Left renal pelvis (tissue), 4 donors: Measurements from ENCODE around the gene TBC1D3I. TPM values are rescaled to one million over a fixed set of nuclear protein-coding genes. Genes with fewer than 3 reads are reported as not detected.
"Not testable (repeated sequence)": the region's sequence is repeated elsewhere in the genome, so short reads cannot be mapped to it uniquely, and the experiment has no call there.

Source experiments
- DNase-seq, 4 donors: peaks; one replicate each; pipeline ENCODE4 v3.0.0-alpha.2; 2013; ENCODE audit warnings: low read depth in 4 of 4, low spot score in 3 of 4
- polyA plus RNA-seq, 4 donors: library from polyadenylated mRNA; unstranded; fragments of 120-200 nt; gene quantifications; one replicate each; pipeline ENCODE4 v1.2.1, GENCODE V29; 2013; ENCODE audit not compliant: insufficient read length in 4 of 4

Gene TBC1D3I
- 1 to 10 TPM in 1 of 4 donors, under 1 TPM in 1, not detected in 2; 0.25 to 1.8 TPM for polyA plus RNA-seq

DNA sequence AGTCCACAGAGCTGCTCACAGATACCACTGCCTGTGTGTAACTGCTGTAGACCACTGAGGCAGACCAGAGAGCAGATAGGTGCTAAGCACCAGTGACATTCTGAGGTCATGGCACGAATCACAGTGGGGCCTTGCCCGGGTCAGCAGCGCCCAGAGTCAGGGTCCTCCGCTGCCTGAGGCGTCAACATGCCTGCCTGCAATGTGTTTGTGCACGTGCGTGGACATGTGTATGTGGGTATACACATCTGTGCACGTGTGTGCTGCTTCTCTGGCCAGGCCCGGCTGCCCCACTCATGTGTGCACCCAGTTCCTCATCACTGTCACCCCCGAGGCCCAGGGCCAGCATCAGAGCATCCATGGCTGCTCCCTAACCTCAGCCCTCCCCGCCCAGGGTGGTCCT, at the start of gene TBC1D3I:
TBC1D3I (minus strand) TSS at position 101 of the 400 bp plus-strand sequence. CDS start 1,585 bp downstream, outside the sequence.
- not testable (repeated sequence) for DNase-seq

DNA sequence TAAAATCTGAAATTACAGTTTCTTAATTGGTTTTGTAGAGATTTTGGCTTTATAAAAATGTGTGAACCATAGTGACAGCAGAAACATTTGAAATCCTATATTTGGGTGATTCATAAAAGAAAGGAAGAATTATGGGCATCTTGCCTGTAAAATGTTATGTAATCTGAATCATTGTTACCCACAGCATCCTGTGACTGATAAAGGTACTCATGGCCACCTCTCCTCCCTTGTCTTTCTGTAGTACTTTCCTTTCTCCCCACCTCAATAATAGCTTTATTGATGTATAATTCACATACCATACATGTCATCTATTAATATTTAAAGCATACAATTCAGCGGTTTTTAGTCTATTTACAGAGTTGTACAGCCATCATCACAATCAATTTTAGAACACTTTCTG, 30.8 kb upstream of the TBC1D3I start:
- not testable (repeated sequence) for DNase-seq

DNA sequence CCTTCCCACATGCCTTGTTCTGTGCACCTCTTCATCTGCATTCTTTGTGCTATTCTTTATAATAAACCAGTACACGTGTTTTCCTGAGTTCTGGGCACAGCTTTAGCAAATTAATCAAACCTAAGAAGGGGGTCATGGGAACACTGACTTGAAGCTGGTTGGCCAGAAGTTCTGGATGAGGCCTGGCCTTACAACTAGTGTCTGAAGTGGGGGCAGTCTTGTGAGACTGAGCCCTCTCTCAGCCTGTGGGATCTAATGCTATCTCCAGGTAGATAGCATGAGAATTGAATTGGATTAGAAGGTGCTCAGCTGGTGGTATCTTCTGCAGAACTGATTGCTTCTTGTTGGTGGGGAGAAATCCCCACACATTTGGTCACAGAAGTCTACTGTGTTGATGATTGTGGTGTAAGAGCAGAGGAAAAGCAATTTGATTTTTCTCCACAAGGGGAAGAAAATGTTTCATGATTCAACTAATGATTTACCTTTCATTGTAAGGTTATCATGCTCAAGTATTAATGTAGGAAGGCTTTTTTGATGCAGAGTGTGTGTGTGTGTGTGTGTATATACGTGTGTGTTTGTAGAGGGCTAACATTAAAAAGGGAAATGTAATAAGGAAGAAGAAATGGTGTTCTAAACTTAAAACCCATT, 25.7 kb upstream of the TBC1D3I start:
- DNase-seq, result not testable (repeated sequence)

- DNase-seq, result not testable (repeated sequence)
Observed at GRCh38 chr17:36284219-36284618, 19.8 kb upstream of the TBC1D3I start.

DNA sequence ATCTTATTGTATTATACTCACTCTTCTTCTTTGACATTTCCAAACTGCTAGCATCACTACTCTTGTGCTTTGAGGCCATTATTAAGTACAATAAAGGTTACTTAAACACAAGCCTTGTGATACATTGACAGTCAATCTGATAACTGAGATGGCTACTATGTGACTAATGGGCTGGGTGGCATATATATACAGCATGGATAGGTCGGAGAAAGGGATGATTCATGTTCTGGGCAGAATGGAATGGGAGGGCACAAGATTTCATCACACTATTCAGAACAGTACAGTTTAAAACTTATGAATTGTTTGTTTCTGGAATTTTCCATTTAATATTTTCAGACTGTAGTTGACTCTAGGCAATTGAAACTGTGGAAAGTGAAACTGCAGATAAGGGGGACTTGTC, 18.9 kb upstream of the TBC1D3I start:
- DNase-seq, result not testable (repeated sequence)

DNA sequence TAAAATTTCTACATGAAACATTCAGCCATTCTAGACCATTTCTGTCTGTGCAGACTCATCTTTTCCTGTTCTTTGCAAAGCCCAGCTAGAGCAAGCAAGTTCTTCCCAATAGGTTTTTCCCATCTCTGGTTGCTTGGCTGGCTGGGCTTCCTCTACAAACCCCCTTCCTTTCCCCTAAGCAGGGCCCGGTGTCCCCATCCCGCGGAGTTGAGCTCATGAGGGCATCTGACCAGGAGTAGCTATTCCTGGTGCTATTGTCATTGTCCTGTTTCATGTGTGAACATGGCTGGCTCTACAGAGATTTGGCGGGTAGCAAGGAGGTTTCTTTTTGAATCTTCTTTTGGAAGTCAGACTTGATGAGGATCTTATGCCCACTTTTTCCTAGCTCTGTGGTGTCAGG, 22.3 kb downstream of the TBC1D3I start:
- DNase-seq, result not testable (repeated sequence)

- DNase-seq, result not testable (repeated sequence)
Observed at GRCh38 chr17:36229644-36230043, 34.7 kb downstream of the TBC1D3I start.

DNA sequence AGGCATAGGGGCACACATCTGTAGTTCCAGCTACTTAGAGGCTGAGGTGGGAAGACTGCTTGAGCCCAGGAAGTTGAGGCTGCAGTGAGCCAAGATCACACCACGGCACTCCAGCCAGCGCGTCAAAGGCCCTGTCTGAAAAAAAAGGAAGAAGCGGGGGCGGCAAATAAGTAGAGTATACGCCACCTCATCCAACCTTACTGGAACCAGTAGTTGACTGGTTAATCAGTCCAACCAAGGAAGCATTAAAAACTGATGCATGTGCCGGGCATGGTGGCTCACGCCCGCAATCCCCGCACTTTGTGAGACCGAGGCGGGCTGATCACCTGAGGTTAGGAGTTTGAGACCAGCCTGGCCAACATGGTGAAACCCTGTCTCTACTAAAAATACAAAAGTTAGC, 41.4 kb downstream of the TBC1D3I start:
- not testable (repeated sequence) for DNase-seq

GRCh38 chr17:36221581-36222100, 42.7 kb downstream of the TBC1D3I start:
- DNase-seq, result not testable (repeated sequence)

DNA sequence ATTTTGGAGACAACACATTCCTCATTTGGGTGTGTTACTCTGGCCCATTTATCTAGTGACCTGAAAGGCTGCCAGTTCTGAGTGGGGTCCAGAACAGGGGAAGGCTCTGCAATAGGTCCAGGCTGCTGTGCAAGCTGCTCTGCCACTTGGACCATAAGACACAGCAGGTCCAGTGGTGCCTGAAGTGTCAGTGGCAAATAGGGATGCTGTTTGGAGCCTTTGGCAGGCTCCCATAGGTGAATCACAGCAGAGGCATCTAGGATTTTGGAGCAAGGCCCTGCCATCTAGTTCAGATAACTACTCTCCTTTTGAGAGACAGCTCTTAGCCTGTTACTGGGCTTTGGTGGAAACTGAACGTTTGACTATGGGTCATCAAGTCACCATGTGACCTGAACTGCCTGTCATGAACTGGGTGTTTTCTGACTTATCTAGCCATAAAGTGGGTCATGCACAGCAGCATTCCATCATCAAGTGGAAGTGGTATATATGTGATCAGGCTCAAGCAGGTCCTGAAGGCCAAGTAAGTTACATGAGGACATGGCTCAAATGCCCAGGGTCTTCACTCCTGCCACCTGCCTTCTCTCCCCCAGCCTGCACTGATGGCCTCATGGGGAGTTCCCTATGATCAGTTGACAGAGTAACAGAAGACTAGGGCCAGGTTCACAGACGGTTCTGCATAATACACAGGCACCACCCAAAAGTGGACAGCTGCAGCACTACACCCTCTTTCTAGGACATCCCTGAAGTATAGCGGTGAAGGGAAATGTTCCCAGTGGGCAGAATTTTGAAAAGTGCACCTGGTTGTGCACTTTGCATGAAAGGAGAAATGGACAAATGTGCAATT, 43.4 kb downstream of the TBC1D3I start:
- DNase-seq, result not testable (repeated sequence)

DNA sequence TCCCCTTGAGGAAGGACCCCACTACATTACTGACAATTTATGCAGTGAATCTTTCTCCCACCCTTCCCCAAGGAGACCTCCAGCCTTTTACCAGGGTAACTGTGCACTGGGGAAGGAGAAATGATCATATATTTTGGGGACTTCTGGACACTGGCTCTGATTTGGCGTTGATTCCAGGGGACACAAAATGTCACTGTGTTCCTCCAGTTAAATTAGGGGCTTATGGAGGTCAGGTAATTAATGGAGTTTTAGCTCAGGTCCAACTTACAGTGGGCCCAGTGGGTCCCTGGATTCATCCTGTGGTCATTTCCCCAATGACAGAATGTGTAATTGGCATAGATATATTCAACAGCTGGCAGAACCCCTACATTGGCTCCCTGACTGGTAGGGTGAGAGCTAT, 44.8 kb downstream of the TBC1D3I start:
- DNase-seq, result not testable (repeated sequence)

- not testable (repeated sequence) for DNase-seq
Observed at GRCh38 chr17:36215406-36216308, 48.7 kb downstream of the TBC1D3I start.

DNA sequence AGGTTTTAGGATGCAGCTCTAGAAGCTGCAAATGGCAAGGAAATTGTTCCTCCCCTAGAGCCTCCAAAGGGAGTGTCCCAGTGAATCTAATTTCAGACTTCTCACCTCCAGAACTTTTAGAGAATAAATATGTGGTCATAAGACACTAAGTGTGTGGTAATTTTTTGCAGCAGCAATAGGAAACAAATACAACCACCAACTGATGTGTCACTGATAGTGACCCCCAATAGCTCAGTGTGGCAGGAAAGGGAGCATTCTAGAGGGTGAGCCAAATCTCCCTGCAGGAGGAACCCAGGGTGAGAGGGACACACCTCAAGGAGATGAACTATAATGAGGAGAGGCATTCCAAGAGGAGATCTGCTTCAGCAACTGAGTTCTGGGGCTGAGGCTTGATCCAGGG, 49.5 kb downstream of the TBC1D3I start:
- no peak for DNase-seq

DNA sequence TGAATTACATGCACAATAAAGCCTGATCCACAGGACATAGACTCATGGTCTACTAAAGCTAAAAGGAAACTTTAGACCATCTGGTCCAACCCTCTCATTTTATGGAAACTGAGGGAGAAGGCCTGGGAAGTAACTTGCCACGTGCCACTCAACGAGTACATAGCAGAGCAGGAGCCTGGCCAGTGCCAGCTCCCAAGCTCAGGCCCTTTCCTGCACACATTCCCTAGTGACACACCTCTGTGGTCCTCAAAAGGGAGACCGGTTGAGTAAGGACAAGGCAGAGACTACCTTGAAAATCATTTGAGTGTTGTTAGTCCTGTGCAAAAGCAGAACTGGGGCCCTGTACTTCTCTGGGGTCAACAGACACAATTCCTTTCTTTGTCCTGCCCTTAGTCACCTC, 50.7 kb downstream of the TBC1D3I start:
- no peak for DNase-seq

- DNase-seq, result no peak
Observed at GRCh38 chr17:36212966-36213365, 51.4 kb downstream of the TBC1D3I start.

DNA sequence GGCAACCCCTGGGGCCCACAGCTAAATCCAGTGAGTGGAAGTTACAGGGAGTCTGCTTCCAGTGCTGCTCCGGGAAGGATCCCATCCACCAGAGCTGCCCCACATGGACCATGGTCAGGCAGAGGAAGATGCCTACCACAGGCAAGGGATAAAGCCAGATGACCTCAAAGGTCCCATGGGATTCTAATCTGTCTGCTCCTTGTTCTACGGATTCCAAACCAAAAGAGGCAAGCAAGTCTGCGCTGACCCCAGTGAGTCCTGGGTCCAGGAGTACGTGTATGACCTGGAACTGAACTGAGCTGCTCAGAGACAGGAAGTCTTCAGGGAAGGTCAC, 52.1 kb downstream of the TBC1D3I start:
- no peak for DNase-seq

DNA sequence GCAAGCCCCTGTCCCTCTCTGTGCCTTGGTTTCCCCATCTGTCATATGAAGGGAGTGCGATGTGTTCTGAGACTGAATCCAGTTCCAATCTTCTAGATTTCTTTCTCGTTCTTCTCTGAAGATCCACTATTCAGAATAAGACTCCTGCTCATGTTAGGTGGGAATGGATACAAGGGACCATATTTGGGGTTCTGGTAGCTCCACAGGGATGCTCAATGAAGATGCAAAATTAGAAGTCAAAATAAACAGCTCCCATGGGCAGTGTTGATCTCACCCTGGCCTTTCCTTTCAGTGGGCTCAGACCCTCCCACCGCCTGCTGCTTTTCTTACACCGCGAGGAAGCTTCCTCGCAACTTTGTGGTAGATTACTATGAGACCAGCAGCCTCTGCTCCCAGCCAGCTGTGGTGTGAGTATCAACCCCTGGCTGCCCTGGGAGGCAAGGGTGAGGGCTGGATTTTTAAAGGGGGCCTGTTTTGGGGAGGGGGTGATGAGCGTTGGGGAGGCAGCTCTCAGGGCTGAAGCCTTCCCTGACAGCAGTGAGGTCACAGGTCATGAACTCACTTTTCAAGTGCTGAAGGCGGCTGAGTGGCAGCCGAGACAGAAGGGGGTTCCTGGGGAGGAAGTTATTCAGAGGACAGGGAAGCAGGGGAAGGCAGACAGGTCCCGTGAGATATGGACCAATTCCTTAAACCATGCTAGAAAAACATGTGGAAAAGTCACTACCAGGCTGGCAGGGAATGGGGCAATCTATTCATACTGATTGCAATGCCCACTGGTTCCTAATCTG, 52.7 kb downstream of the TBC1D3I start:
- DNase-seq, result not testable (repeated sequence)

GRCh38 chr17:36210439-36211211, 53.7 kb downstream of the TBC1D3I start, which contains the start of gene CCL4L2:
TSS of gene CCL4L2 (plus strand) at chr17:36211063.
- DNase-seq, result not testable (repeated sequence)

GRCh38 chr17:36209575-36209974, 54.8 kb downstream of the TBC1D3I start:
- no peak for DNase-seq
